NCI-H1694 (cell line): ENCODE measurements around the gene LRRC3B.

ENCODE experiments used
- DNase-seq: peaks from one replicate; lab custom pipeline; 2025; lab: John Stamatoyannopoulos, UW

LRRC3B gene

GRCh38 chr3:26708501-26708900 is 85.9 kb downstream of the LRRC3B start:
- DNase-seq, result no peak

GRCh38 chr3:26712211-26713026 is 89.8 kb downstream of the LRRC3B start:
- DNase-seq, result peak; percentile 22

DNA sequence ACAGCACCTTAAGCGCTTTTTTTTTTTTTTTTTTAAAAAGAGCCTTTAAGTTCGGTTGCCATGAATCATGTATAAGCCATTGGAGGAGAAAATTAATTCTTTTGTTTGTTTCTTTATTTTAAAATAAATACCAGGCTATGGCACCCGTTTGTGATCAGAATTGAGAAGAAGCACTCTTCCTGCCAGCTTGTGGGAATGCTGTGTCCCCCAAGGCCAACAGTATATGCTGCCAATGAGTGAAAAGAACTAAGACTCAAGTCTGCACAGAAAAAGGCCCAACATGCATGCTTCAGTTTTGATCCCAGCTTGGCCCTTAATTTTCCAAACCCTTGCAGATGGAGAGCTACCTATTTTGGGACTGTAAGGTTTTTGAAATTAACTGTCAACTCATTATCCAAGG is 90.5 kb downstream of the LRRC3B start:
- no peak for DNase-seq

GRCh38 chr3:26714485-26714884 is 91.9 kb downstream of the LRRC3B start:
- no peak for DNase-seq

DNA sequence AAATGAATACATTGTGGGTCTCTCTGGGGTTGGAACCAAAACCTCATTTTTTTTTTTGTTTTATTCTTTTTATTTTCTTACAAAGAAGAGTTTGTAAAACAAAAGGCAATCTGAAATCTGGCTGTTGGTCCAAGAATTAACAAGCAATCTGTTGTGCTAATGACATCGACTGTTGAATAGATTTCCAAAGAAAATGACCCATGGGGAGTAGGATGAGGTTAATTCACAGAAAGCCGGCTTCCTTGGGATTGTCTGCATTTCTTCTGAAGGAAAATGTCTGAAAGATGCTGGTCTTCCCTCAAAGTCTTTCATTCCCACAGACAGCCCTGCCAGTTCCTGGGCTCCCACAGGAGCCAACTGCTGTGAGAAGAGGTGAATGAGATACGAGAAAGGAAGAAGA is 92.9 kb downstream of the LRRC3B start:
- no peak for DNase-seq

DNA sequence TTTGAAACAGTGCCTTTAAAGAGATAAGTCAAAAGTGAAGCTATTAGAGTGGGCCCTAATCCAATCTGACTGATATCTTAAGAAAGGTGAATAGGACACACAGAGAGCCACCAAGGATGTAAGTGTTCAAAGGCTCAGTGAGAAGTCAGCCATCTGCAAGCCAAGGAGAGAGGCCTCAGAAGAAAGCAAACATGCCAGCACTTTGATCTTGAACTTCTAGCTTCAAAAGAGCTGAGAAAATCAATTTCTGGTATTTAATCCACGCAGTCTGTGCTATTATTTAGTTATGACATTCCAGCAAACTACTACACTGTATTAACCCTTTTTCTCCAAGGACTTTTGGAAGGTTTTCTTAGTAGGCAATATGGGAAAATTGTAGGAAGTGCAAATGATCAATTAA is 95.7 kb downstream of the LRRC3B start:
- DNase-seq, result no peak

- no peak for DNase-seq
These were observed 96.6 kb downstream of the LRRC3B start for GRCh38 chr3:26719134-26719533.

GRCh38 chr3:26721047-26721446 is 98.5 kb downstream of the LRRC3B start:
- DNase-seq, result no peak

GRCh38 chr3:26731843-26732242 is 109.3 kb downstream of the LRRC3B start:
- DNase-seq, result no peak

DNA sequence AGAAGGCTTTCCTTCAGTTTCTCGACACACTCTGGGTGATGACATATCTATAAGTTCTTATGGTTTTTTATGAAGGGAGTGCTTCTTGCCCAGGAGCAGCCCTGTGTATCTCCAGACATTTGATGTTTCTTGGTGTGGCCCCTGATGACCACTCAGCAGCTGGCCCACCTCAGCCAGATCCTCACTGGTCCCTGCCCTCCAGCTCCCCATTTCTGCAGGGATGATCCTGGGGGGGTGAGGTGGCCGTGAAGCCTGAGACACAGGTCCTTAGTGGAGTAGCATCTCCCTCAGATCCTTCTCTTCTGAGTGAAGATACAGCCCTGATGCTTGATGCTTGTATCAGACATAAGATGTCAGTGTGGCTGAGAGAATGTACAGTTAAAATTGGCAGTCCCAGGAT is 127.7 kb downstream of the LRRC3B start:
- no peak for DNase-seq

- DNase-seq, result no peak
These were observed 129.9 kb downstream of the LRRC3B start for GRCh38 chr3:26752466-26752865.

- DNase-seq, result no peak
These were observed 130.5 kb downstream of the LRRC3B start for GRCh38 chr3:26753095-26753494.

GRCh38 chr3:26757978-26758377 is 135.4 kb downstream of the LRRC3B start:
- no peak for DNase-seq
